A549 (cell line): ENCODE results near the gene GAK.

Experiments used
- BHLHE40 ChIP-seq: IDR thresholded peaks from 2 replicates; pipeline ENCODE4 v1.6.1; 2012; ENCODE audit warnings: low read depth, low read length, inconsistent platforms
- CBX2 ChIP-seq: fragments of 200-600 bp; sonication (generic); IDR thresholded peaks from 2 replicates; pipeline ENCODE4 v1.6.1; 2016; ENCODE audit warnings: low read depth, mild to moderate bottlenecking, borderline replicate concordance
- CBX8 ChIP-seq: fragments of 200-600 bp; sonication (generic); IDR thresholded peaks from 2 replicates; pipeline ENCODE4 v1.6.1; 2016
- CEBPB ChIP-seq, 2 experiments: fragments of >200 bp in 1 of 2; sonication (Bioruptor Twin) in 1 of 2; formaldehyde crosslinking in 1 of 2; IDR thresholded peaks; 2 replicates each; pipeline ENCODE4 v1.6.1; 2012 to 2016
- CTCF ChIP-seq: fragments of >200 bp; sonication (Bioruptor Twin); formaldehyde crosslinking; IDR thresholded peaks from 3 replicates; pipeline ENCODE4 v1.5.1; 2016
- E2F6 ChIP-seq: IDR thresholded peaks from 2 replicates; pipeline ENCODE4 v1.6.1; 2012; ENCODE audit warnings: low read depth, borderline replicate concordance
- HES2 ChIP-seq: fragments of >200 bp; sonication (Bioruptor Twin); formaldehyde crosslinking; IDR thresholded peaks from 2 replicates; pipeline ENCODE4 v1.6.1; 2016

- no peak for TF ChIP-seq CTCF
- no peak for TF ChIP-seq CBX2
- TF ChIP-seq CEBPB (IDR thresholded peaks at IDR 0.05), result no peak
- no peak for TF ChIP-seq CBX8
- no peak for TF ChIP-seq HES2
- no peak for TF ChIP-seq BHLHE40
- no peak for TF ChIP-seq E2F6
These were observed 58.1 kb downstream of the GAK start for GRCh38 chr4:874056-874455.
